Measurements from ENCODE around the gene MFF.

Gene MFF

DNA sequence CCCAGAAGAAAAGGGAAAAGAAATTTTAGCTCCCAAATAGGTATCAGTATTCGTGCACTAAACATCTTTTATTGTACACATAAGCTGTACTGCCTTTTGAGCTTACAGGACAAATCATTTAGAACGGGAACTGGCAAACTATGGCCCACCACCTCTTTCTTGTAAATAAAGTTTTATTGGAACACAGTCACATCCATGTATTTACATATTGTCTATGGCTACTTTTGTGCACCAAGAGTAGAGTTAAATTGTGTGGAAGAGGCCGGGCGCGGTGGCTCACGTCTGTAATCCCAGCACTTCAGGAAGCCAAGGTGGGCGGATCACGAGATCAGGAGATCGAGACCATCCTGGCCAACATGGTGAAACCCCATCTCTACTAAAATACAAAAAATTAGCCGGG lies 48.3 kb downstream of the MFF start:
- Histone ChIP-seq H3K4me3 (ENCODE audit: insufficient read depth, low read length, poor library complexity, severe bottlenecking) (no peak overlapping the region), H3F3A (ENCODE audit: insufficient read depth) (no peaks in the 10 kb centered on the region), H3K9me2 (replicated peaks; ENCODE audit: insufficient read depth, low read length) (no peaks in the 10 kb centered on the region), H2AFZ (ENCODE audit: low read depth, low read length, severe bottlenecking) (no peak overlapping the region), H3K27ac (ENCODE audit: low read depth, low read length) (no peak overlapping the region), H3K79me2 (ENCODE audit: insufficient read depth, low read length) (no peaks in the 10 kb centered on the region), H4K20me1 (ENCODE audit: low read depth, low read length) (no peaks in the 10 kb centered on the region), H3K4me2 (ENCODE audit: low read depth, low read length, poor library complexity, severe bottlenecking) (no peak overlapping the region), H3K9ac (ENCODE audit: low read length) (no peak overlapping the region), H3K27me3 (ENCODE audit: low read length) (no peaks in the 10 kb centered on the region), H3K9me3 (ENCODE audit: insufficient read depth, low read length) (no peaks in the 10 kb centered on the region), H3K36me3 (ENCODE audit: low read length) (no peaks in the 10 kb centered on the region)
- TF ChIP-seq CTCF (IDR thresholded peaks at IDR 0.05; ENCODE audit: insufficient read depth, low read length, poor library complexity, severe bottlenecking) (no peak), EZH2phosphoT487 (conservative IDR thresholded peaks at IDR 0.05; ENCODE audit: low read length) (no peak)

GRCh38 chr2:227374158-227374557 lies 49.1 kb downstream of the MFF start:
- TF ChIP-seq EZH2phosphoT487 (conservative IDR thresholded peaks at IDR 0.05; ENCODE audit: low read length) (no peak), CTCF (IDR thresholded peaks at IDR 0.05; ENCODE audit: insufficient read depth, low read length, poor library complexity, severe bottlenecking) (no peak)
- H3K4me2 ChIP-seq (ENCODE audit: low read depth, low read length, poor library complexity, severe bottlenecking) = no peak overlapping the region
- no peaks in the 10 kb centered on the region for H3K9me3 ChIP-seq (ENCODE audit: insufficient read depth, low read length)
- H3K36me3 ChIP-seq (ENCODE audit: low read length) = no peaks in the 10 kb centered on the region
- H3F3A ChIP-seq (ENCODE audit: insufficient read depth) = no peaks in the 10 kb centered on the region
- H3K27ac ChIP-seq (ENCODE audit: low read depth, low read length) = no peak overlapping the region
- H3K27me3 ChIP-seq (ENCODE audit: low read length) = no peaks in the 10 kb centered on the region
- H3K9me2 ChIP-seq (replicated peaks; ENCODE audit: insufficient read depth, low read length) = no peaks in the 10 kb centered on the region
- H3K4me3 ChIP-seq (ENCODE audit: insufficient read depth, low read length, poor library complexity, severe bottlenecking) = no peak overlapping the region
- no peaks in the 10 kb centered on the region for H4K20me1 ChIP-seq (ENCODE audit: low read depth, low read length)
- no peak overlapping the region for H2AFZ ChIP-seq (ENCODE audit: low read depth, low read length, severe bottlenecking)
- no peak overlapping the region for H3K9ac ChIP-seq (ENCODE audit: low read length)
- no peaks in the 10 kb centered on the region for H3K79me2 ChIP-seq (ENCODE audit: insufficient read depth, low read length)

DNA sequence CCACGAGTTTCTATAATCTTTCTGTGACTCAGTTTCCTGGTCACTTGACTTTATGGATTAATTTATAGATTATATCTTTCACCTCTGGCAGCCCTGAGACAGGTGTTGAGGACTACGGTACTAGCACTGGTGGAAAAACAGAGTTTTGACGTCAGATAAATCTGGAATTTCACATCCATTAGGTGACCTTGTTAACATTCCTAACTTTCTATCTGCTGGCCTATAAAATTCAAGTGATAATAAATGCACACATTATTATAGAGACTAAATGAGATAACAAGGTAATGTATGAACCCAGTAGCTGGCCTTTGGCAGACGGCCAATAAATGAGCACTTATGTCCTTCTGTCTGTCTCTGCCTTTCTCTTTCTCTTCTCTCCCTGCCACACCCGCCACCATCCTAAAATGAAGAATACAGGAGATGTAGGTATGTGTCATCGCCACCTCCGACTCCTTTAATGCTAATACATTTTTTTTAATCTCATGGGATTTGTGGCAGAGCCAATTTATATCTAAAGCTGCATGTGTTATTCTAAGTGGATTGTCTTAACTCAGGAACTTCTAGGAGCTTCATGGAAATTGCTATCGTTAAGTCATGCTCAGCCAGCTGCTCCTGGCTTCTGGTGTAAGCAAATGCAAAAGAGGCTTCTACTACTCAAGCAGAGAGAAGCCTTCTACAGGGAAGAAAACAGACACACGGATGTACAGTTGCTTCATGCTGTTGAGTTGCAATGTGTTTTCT lies 51.8 kb downstream of the MFF start:
- Histone ChIP-seq H3K9me3 (ENCODE audit: insufficient read depth, low read length) (no peaks in the 10 kb centered on the region), H3K4me2 (ENCODE audit: low read depth, low read length, poor library complexity, severe bottlenecking) (no peak overlapping the region), H3K36me3 (ENCODE audit: low read length) (no peaks in the 10 kb centered on the region), H3K9ac (ENCODE audit: low read length) (no peak overlapping the region), H2AFZ (ENCODE audit: low read depth, low read length, severe bottlenecking) (no peak overlapping the region), H3K27me3 (ENCODE audit: low read length) (no peaks in the 10 kb centered on the region), H4K20me1 (ENCODE audit: low read depth, low read length) (no peaks in the 10 kb centered on the region), H3K27ac (ENCODE audit: low read depth, low read length) (no peak overlapping the region), H3K9me2 (replicated peaks; ENCODE audit: insufficient read depth, low read length) (no peaks in the 10 kb centered on the region), H3K79me2 (ENCODE audit: insufficient read depth, low read length) (no peaks in the 10 kb centered on the region), H3F3A (ENCODE audit: insufficient read depth) (no peaks in the 10 kb centered on the region), H3K4me3 (ENCODE audit: insufficient read depth, low read length, poor library complexity, severe bottlenecking) (no peak overlapping the region)
- TF ChIP-seq EZH2phosphoT487 (conservative IDR thresholded peaks at IDR 0.05; ENCODE audit: low read length) (no peak), CTCF (IDR thresholded peaks at IDR 0.05; ENCODE audit: insufficient read depth, low read length, poor library complexity, severe bottlenecking) (no peak)
